ENCODE data around the gene CDK14. TPM values are rescaled to one million over a fixed set of nuclear protein-coding genes. Genes with fewer than 3 reads are reported as not detected.

The CDK14 gene
- total RNA-seq: 3.9 and 8.3 TPM in 2 replicates

DNA sequence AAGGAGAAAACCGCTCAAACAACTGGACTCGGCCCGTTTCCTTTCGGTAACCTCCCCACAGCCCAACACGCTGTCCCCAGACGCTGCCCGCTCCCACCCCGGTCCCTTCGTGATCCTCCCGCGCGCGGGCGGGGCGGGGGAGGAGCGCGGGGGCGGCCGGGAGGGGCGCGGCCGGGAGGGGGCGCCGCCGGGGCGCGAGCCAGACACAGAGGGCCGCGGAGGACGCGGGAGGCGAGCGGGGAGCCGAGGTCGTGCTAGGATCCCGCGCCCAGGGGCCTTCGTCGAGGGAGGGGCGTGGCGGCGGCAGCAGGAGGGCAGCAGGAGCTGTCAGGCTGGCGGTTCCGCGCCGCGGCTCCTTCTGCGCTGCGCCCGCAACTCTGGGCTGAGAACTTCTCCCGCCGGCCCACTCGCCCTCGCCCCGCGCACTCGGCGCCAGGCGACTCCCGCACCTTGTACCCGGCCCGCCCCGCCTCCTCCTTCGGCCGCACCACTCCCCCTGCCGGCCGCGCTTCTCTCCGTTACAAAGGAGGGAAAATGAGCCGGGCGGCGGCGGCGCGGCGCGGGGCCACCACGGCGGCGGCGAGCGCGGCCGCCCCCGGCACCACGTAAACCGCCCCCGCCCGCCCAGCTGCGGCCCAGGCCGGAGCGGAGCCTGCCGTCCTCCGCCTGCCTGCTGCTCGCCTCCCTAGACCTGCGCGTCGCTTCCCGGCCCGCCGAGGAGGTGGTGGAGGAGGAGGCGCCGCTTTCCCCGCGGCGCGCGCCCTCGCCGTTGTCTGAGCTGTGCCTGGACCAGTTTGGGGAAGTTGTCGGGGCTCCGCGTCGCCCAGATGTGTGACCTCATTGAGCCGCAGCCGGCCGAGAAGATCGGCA lies at the start of gene CDK14:
CDK14 (plus strand) TSS at position 521 of the 870 bp plus-strand sequence; CDS start at position 828, 307 bp downstream.
- DNase-seq (ENCODE audit: extremely low read depth, low read depth, low spot score): no peak

DNA sequence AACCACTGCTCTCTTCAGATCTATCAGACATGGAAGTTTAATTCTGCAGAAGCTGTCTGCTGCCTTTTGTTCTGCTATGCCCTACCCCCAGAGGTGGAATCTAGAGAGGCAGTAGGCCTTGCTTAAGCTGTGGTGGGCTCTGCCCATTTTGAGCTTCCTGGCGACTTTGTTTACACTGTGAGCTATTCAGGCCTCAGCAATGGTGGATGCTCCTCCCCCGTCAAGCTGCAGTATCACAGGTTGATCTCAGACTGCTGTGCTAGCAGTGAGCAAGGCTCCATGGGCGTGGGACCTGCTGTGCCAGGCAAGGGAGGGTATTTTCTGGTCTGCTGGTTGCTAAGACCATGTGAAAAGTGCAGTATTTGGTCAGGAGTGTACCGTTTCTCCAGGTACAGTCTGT lies 45.1 kb upstream of the CDK14 start:
- DNase-seq (ENCODE audit: extremely low read depth, low read depth, low spot score): no peak

GRCh38 chr7:90552521-90552920 lies 43.6 kb upstream of the CDK14 start:
- peak; percentile 23 for DNase-seq (ENCODE audit: extremely low read depth, low read depth, low spot score)

- DNase-seq (ENCODE audit: extremely low read depth, low read depth, low spot score): no peak
These were observed 35.4 kb upstream of the CDK14 start for GRCh38 chr7:90560730-90561129.

DNA sequence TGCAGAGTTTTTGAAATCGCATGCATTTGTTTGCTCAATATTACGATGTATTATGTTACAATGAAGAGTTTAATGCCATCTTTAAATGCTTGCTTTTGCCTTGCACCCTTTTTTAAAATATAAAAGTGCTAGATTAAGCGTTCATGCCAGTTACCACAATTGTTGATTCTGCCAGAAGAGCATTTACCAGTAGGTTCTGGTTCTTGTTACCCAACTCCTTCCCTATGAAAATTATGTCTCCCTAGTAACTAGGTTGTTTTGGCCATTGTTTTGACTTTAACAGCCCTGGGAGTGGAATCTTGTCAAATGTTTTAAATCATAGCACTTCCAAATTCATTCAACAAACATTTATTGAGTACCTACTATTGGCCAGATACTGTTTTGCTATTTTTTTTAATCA lies 32.8 kb upstream of the CDK14 start:
- DNase-seq (ENCODE audit: extremely low read depth, low read depth, low spot score): no peak

DNA sequence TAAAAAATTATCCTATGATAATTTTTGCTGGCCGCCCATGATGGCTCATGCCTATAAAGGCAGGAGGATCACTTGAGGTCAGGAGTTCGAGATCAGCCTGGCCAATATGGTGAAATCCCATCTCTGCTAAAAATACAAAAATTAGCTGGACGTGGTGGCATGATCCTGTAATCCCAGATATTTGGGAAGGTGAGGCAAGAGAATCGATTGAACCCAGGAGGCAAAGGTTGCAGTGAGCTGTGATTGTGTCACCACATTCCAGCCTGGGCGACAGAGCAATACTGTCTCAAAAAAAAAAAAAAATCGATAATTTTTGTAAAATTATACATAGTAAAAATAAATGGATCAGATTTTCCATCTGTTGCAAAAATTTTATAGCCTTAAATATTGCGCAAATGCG lies 31.7 kb upstream of the CDK14 start:
- no peak for DNase-seq (ENCODE audit: extremely low read depth, low read depth, low spot score)

DNA sequence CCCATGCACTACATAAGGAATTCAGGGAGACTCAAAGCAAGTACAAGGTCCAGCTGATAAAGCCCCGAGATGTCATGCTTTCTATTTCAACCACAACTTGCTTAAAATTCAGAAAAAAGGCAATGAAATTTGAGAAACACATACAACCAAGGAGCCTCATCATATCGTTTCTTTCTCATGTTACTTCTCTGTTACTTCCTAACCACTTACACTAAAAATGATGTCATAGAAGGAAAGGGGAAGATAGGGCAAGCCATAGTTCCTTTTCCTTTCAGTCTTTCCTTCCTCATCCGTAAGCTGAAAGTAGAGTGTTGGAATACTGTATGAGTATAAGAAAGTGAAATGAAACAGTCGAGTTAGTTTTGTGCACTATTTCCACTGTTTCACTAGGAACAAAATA lies 27.9 kb upstream of the CDK14 start:
- DNase-seq (ENCODE audit: extremely low read depth, low read depth, low spot score): no peak

- no peak for DNase-seq (ENCODE audit: extremely low read depth, low read depth, low spot score)
These were observed 26.8 kb upstream of the CDK14 start for GRCh38 chr7:90569368-90569767.

DNA sequence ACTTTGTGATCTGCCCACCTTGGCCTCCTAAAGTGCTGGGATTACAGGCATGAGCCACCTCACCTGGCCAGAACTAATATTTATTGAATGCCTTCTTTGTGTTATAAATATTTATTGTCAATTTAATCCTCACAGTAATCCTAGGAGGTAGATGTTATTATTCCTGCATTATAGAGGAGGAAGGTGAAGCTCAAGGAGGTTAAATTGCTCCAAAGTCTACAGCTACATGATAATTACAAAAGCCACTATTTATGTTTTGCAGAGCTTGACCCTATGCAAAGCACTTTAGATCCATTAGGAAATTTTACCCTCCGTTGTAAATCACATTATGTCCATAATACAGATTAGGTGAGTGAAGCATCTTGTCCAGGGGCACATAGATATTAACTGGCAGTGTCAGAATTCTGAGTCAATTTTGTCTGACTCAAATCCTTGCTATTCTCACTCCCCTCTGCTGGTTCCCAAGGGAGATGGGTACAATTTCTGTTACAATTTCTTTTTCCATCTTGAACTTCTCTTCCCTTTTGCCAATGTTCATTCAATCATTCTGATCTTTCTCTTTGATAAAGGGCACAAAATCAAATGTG lies 25.7 kb upstream of the CDK14 start:
- no peak for DNase-seq (ENCODE audit: extremely low read depth, low read depth, low spot score)

GRCh38 chr7:90574146-90574819 lies 21.8 kb upstream of the CDK14 start:
- no peak for DNase-seq (ENCODE audit: extremely low read depth, low read depth, low spot score)

DNA sequence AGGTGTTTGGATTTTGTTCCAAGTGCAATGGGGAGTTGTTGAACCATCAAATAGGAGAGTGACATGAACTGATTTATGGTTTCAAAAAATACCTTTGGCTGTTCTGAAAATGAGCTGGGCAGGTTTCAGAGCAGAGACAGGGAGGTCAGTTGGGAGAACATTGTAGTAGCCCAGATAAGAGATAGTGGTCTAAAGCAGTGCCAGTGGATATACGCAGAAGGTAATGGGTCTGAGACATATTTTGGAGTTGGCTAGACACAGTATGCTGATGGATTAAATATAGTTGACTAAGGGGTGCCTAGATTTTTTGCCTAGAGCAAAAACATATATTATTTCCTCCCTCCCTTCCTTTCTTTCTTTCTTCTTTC lies 21.3 kb upstream of the CDK14 start:
- DNase-seq (ENCODE audit: extremely low read depth, low read depth, low spot score): no peak

GRCh38 chr7:90579181-90579688 lies 16.9 kb upstream of the CDK14 start:
- no peak for DNase-seq (ENCODE audit: extremely low read depth, low read depth, low spot score)

DNA sequence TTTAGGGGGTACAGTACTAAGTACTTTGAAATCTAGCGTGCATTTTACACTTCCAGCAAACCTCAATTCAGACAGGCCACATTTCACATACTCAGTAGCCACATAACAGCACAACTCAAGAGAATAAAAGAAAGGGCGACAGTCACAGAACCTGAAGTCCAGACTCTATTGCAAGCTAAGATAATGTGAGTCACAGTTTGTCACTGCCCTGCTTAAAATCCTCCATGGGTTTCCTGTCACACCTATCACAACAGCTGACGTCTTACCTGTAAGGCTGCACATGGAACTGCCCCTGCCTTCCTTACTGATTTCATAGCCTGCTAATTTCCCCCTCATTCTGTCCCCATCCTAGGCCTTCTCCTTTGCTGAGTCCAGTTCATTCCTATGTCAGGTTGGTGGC lies 16.1 kb upstream of the CDK14 start:
- no peak for DNase-seq (ENCODE audit: extremely low read depth, low read depth, low spot score)

- no peak for DNase-seq (ENCODE audit: extremely low read depth, low read depth, low spot score)
These were observed 14.0 kb upstream of the CDK14 start for GRCh38 chr7:90582164-90582563.

DNA sequence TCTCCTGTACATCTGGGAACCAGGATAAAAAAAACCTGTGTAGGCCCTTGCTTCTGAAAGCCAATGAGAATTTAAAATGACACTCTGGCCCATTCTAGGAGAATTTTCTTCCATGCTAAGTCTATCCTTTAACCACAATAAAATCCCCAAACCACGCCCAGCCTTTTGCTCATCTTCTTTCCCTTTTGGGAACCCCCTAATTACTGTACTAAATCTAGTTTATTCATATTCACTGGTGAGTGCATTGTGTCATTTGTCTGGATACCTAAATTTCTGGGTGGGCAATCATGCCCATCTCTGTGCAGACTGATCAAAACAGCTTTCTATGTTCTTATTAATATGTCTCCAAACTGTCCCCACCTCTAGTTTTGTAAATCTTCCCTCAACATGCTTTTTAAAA lies 11.7 kb upstream of the CDK14 start:
- DNase-seq (ENCODE audit: extremely low read depth, low read depth, low spot score): no peak

- DNase-seq (ENCODE audit: extremely low read depth, low read depth, low spot score): no peak
These were observed 10.0 kb upstream of the CDK14 start for GRCh38 chr7:90586091-90586490.

DNA sequence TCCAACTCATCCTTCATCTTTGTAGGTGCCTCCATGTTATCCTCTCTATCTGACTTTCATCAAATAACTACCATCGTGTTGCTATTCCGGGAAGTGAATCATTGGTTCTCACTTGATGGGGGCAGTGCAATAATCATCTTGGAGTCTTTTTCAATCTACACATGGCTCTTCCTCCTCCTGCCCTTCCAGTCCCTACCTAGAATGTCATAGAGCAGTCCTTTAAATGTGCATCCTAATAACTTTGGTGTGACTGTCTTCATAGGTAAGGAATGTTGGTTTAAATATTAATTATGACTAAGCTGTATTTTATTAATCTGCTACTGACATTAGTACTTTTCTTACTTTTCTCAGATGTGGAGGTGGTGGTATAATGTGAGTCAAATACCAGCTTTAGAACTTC lies 8.4 kb upstream of the CDK14 start:
- no peak for DNase-seq (ENCODE audit: extremely low read depth, low read depth, low spot score)

- DNase-seq (ENCODE audit: extremely low read depth, low read depth, low spot score): no peak
These were observed 4.1 kb upstream of the CDK14 start for GRCh38 chr7:90592033-90592432.

- DNase-seq (ENCODE audit: extremely low read depth, low read depth, low spot score): no peak
These were observed 2.9 kb upstream of the CDK14 start for GRCh38 chr7:90593205-90593604.

GRCh38 chr7:90594751-90595317 lies 1.3 kb upstream of the CDK14 start:
- DNase-seq (ENCODE audit: extremely low read depth, low read depth, low spot score): peak; percentile 65

DNA sequence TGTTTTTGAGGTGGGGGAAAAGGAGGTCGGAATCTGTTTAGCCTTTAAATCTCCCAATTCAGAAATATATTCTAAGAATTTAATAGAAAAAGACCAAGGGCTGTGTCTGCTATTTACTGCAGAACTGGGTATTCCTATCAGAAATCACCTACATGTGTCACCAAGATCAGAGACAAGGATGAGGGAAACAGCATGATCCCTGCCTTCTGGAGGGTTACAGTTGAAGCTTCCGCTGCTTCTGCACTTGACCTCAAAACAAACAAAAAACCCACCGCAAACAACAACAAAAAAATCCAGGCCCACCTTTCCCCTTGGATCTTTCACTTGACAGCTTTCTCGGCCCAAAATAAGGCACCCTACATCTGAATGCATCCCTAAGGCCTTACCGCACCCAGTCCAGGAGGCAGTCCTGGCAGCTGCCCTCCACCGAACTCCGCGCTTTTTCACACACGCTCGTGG lies 750 bp upstream of the CDK14 start:
- no peak for DNase-seq (ENCODE audit: extremely low read depth, low read depth, low spot score)
